HTERT RPE-1 (cell line): Measurements from ENCODE around the gene RAB6A.

Source experiments
- in situ Hi-C: fragments of 300-500 bp; cut with MboI; formaldehyde crosslinking; loops from 4 replicates; pipeline ENCODE4 v1.14.3; 2020; ENCODE audit warnings: low sequenced_read_pairs

Gene RAB6A

DNA sequence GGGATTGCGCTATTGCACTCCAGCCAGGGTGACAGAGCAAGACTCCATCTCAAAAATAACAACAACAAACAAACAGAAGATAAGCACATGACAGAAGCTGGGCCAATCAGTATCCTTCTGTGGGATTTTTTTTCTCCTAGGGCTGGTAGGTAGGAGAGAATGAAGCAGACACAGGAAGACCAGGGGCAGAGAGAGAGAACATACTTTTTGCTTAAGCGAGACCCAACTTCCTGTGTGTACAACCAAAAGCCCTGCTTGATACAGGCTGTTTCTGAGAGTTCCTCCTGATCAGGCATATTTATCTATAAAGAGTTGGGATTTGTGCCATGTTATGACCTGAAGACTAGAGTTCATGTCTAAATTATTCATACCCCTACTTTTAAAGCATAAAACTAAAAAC, 126.9 kb downstream of the RAB6A start:
- in situ Hi-C loops: no loop called here

DNA sequence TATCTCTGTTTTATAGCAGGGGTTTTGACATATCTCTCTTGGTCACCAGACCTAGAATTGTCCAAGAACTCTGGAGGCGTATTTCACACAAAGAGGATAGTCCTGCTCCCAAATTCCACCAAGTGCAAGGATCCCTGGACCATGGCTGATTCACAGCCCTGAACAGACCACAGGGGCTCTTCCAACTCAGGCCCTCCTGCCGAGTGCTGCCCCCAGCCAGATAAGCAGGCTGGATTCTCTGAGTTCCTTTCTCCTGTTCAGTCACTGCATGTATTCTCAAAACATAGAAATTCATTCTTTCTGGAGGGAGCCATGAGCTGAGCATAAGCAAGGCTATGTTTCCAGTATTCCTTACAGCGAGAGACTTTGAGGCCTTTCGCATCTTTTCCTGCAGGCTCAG, 127.9 kb downstream of the RAB6A start:
- in situ Hi-C loops: no loop called here

DNA sequence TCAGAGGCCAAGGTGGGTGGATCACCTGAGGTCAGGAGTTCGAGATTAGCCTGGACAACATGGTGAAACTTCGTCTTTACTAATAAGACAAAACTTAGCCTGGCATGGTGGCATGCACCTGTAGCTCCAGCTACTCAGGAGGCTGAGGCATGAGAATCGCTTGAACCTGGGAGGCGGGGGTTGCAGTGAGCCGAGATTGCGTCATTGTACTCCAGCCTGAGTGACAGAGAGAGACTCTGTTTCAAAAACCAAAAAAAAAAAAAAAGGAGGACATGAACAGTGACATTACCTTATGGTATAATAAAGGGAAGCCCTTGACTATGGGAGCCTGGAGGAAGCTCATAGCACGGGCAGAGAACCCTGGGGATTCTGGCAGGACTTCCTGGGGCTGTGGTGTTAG, 131.0 kb downstream of the RAB6A start:
- in situ Hi-C loops: no loop called here

DNA sequence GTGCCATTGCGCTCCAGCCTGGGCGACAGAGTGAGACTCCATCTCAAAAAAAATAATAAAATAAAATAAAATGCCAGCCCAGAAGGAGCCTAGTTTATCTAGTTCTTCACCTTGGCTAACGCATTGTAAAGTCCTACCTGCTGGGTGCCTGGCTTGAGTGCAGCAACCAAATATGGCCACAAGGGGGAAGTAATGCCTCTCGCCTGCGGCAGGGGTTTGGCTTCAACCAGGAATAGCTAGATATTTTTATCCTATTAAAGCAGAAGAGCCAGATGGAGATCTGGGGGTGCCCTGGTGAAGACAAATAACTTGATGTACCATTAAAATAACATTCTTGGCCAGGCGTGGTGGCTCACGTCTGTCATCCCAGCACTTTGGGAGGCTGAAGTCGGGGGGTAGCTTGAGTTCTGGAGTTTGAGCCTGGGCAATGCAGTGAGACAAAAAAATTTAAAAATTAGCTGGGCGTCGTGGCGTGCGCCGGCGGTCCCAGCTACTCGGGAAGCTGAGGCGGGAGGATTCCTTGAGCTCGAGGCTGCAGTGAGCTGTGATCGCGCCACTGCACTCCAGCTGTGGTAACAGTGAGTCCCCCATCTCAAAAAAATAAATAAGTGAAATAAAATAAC, 135.1 kb downstream of the RAB6A start:
- in situ Hi-C loops: no loop called here
